Myocyte (in vitro differentiated cells): Measurements from ENCODE around the gene DYNC1I1. TPM values are rescaled to one million over a fixed set of nuclear protein-coding genes. Genes with fewer than 3 reads are reported as not detected.

Experiments used
- DNase-seq: peaks from one replicate; pipeline ENCODE4 v3.0.0-alpha.2; 2012; ENCODE audit warnings: low read depth
- total RNA-seq: library from RNA; depleted of rRNA; stranded (reverse); fragments of >200 nt; gene quantifications from 2 replicates; pipeline ENCODE4 v1.2.3, GENCODE V29; 2014

DYNC1I1 gene
- total RNA-seq, 1 donor from 2014 or later = 1.6 TPM

GRCh38 chr7:96126382-96126781 lies 354.0 kb downstream of the DYNC1I1 start:
- no peak for DNase-seq

- peak; percentile 29 for DNase-seq
Measured at GRCh38 chr7:96127746-96128145, 355.4 kb downstream of the DYNC1I1 start.

- DNase-seq = no peak
Measured at GRCh38 chr7:96131525-96131924, 359.2 kb downstream of the DYNC1I1 start.

GRCh38 chr7:96135241-96135640 lies 362.9 kb downstream of the DYNC1I1 start:
- DNase-seq = no peak

- DNase-seq = no peak
Measured at GRCh38 chr7:96136600-96137239, 364.4 kb downstream of the DYNC1I1 start.

GRCh38 chr7:96143495-96144259 lies 371.3 kb downstream of the DYNC1I1 start:
- DNase-seq = no peak

GRCh38 chr7:96144260-96144526 lies 371.8 kb downstream of the DYNC1I1 start:
- DNase-seq = no peak

Other genes starting within 250 kb of the DYNC1I1 start
- 1.1 and 1.4 TPM in 2 replicates for gene PDK4, start 176.0 kb upstream of the DYNC1I1 start, total RNA-seq